Epithelial cell of proximal tubule (primary cell): Measurements from ENCODE around the gene PGAP6. TPM values are rescaled to one million over a fixed set of nuclear protein-coding genes. Genes with fewer than 3 reads are reported as not detected.
"Not testable (repeated sequence)": the region's sequence is repeated elsewhere in the genome, so short reads cannot be mapped to it uniquely, and the experiment has no call there.

Source experiments
- DNase-seq: peaks from one replicate; pipeline ENCODE4 v3.0.0-alpha.2; 2011; ENCODE audit warnings: low read depth
- H3K4me3 ChIP-seq: 2 replicates; pipeline ENCODE4 v1.5.1; 2011; ENCODE audit warnings: low read depth, mild to moderate bottlenecking, low read length
- total RNA-seq: library from RNA; depleted of rRNA; stranded (reverse); fragments of >200 nt; gene quantifications from 2 replicates; pipeline ENCODE4 v1.2.3, GENCODE V29; 2015
- TF ChIP-seq, protein P1 (sequence below): conservative IDR thresholded peaks from 2 replicates; pipeline ENCODE4 v1.5.1; 2012; ENCODE audit warnings: low read depth, mild to moderate bottlenecking, low read length

PGAP6 gene
- total RNA-seq, 1 donor from 2014 or later = 87.2 TPM

GRCh38 chr16:333406-334094 is 48.2 kb downstream of the PGAP6 start:
- DNase-seq = no peak
- TF ChIP-seq, protein P1, sequence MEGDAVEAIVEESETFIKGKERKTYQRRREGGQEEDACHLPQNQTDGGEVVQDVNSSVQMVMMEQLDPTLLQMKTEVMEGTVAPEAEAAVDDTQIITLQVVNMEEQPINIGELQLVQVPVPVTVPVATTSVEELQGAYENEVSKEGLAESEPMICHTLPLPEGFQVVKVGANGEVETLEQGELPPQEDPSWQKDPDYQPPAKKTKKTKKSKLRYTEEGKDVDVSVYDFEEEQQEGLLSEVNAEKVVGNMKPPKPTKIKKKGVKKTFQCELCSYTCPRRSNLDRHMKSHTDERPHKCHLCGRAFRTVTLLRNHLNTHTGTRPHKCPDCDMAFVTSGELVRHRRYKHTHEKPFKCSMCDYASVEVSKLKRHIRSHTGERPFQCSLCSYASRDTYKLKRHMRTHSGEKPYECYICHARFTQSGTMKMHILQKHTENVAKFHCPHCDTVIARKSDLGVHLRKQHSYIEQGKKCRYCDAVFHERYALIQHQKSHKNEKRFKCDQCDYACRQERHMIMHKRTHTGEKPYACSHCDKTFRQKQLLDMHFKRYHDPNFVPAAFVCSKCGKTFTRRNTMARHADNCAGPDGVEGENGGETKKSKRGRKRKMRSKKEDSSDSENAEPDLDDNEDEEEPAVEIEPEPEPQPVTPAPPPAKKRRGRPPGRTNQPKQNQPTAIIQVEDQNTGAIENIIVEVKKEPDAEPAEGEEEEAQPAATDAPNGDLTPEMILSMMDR = no peak
- no peak overlapping the region for H3K4me3 ChIP-seq

- DNase-seq, H3K4me3 ChIP-seq: not testable (repeated sequence)
Measured at GRCh38 chr16:331181-331814, 50.5 kb downstream of the PGAP6 start.

DNA sequence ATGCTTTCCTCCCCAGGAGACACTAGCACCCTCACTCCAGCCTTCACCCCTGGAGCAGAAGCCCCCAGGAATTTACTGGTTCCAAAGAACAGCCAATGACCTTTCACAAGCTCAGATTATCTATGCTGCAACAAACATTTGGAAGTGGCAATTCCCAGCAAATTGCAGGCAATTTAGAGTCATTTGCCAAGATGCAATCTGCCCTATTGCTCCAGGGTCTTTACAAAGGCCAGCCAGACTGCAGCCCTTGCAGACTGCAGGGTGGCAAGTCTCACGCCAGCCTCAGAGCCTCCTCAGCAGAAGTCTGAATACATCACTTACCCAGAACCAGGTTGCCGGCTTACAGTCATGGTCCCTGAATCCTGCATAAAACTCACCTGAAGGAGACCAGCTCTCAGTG is 51.0 kb downstream of the PGAP6 start:
- TF ChIP-seq, protein P1 = no peak
- H3K4me3 ChIP-seq = no peak overlapping the region
- no peak for DNase-seq

GRCh38 chr16:325375-326145 is 56.2 kb downstream of the PGAP6 start:
- DNase-seq = no peak
- TF ChIP-seq, protein P1 = no peak
- no peak overlapping the region for H3K4me3 ChIP-seq

- TF ChIP-seq, protein P1 = no peak
- no peak for DNase-seq
- H3K4me3 ChIP-seq = no peak overlapping the region
Measured at GRCh38 chr16:324451-325334, 57.1 kb downstream of the PGAP6 start.

GRCh38 chr16:324201-324450 is 57.7 kb downstream of the PGAP6 start:
- TF ChIP-seq, protein P1 = no peak
- H3K4me3 ChIP-seq = no peak overlapping the region
- no peak for DNase-seq
